Fibroblast of the aortic adventitia (primary cell): ENCODE measurements around the gene BLTP1. TPM values are rescaled to one million over a fixed set of nuclear protein-coding genes. Genes with fewer than 3 reads are reported as not detected.
"Not testable (repeated sequence)": the region's sequence is repeated elsewhere in the genome, so short reads cannot be mapped to it uniquely, and the experiment has no call there.

ENCODE experiments used
- DNase-seq: peaks from one replicate; pipeline ENCODE4 v3.0.0-alpha.2; 2010; ENCODE audit warnings: low read depth
- H3K4me3 ChIP-seq: 2 replicates; pipeline ENCODE4 v1.5.1; 2011; ENCODE audit warnings: low read depth, mild to moderate bottlenecking, control low read depth, low read length, moderate library complexity
- CTCF ChIP-seq: IDR thresholded peaks from 2 replicates; pipeline ENCODE4 v1.5.1; 2011; ENCODE audit warnings: mild to moderate bottlenecking, low read length, control low read depth, inconsistent platforms; ENCODE audit not compliant: insufficient read depth
- total RNA-seq: library from RNA; depleted of rRNA; stranded (reverse); fragments of >200 nt; gene quantifications from 2 replicates; pipeline ENCODE4 v1.2.3, GENCODE V29; 2012; ENCODE audit warnings: low replicate concordance

The BLTP1 gene
- 117 and 132 TPM in 2 replicates for total RNA-seq

GRCh38 chr4:122151982-122152710 is at the start of gene BLTP1:
TSS of gene BLTP1 (plus strand) at chr4:122152331. CDS start at chr4:122170648, 18,317 bp downstream.
- no peak for TF ChIP-seq CTCF

GRCh38 chr4:122104184-122104583 is 47.9 kb upstream of the BLTP1 start:
- no peak for TF ChIP-seq CTCF
- no peak overlapping the region for H3K4me3 ChIP-seq
- no peak for DNase-seq

More at GRCh38 chr4:122151982-122152710, at the start of gene BLTP1:
- H3K4me3 ChIP-seq: peak within 1 kb of the TSS; percentile 94
- peak; percentile 80 for DNase-seq

GRCh38 chr4:122107680-122108079 is 44.5 kb upstream of the BLTP1 start:
- no peak overlapping the region for H3K4me3 ChIP-seq
- TF ChIP-seq CTCF: no peak
- DNase-seq: no peak

GRCh38 chr4:122110304-122110703 is 41.8 kb upstream of the BLTP1 start:
- DNase-seq, H3K4me3 ChIP-seq: not testable (repeated sequence)

- peak; percentile 55 for DNase-seq
- TF ChIP-seq CTCF: no peak
- no peak overlapping the region for H3K4me3 ChIP-seq
These were observed 34.4 kb upstream of the BLTP1 start for GRCh38 chr4:122117743-122118142.

- no peak for TF ChIP-seq CTCF
- DNase-seq: no peak
- H3K4me3 ChIP-seq: no peak overlapping the region
These were observed 33.9 kb upstream of the BLTP1 start for GRCh38 chr4:122118243-122118642.

GRCh38 chr4:122119739-122120138 is 32.4 kb upstream of the BLTP1 start:
- no peak for TF ChIP-seq CTCF
- no peak overlapping the region for H3K4me3 ChIP-seq
- no peak for DNase-seq
